Neural progenitor cell (in vitro differentiated cells): ENCODE results near the gene KCNAB1.

Source experiments
- EZH2 ChIP-seq: fragments of 200-600 bp; sonication (generic); IDR thresholded peaks from 2 replicates; pipeline ENCODE4 v1.6.1; 2017; ENCODE audit warnings: antibody characterized with exemption, mild to moderate bottlenecking, moderate library complexity
- EZH2phosphoT487 ChIP-seq: fragments of 200-600 bp; sonication (generic); IDR thresholded peaks from 2 replicates; pipeline ENCODE4 v1.6.1; 2017; ENCODE audit warnings: antibody characterized with exemption
- TF ChIP-seq, protein P1 (sequence below): fragments of 200-600 bp; sonication (generic); IDR thresholded peaks from 2 replicates; pipeline ENCODE4 v1.5.1; 2017; ENCODE audit warnings: antibody characterized with exemption, mild to moderate bottlenecking

DNA sequence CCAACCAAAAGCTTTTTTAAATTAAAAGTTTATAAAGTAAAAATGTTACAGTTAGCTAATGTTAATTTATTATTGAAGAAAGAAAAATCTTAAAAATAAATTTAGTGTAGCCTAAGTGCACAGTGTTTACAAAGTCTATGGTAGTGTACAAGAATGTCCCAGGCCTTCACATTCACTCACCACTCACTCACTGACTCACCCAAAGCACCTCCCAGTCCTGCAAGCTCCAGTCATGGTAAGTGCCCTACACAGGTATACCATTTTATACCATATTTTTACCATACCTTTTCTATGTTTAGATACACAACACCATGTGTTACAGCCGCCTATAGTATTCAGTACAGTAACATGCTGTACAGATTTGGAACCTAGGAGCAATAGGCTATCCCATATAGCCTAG lies 405.4 kb downstream of the KCNAB1 start:
- TF ChIP-seq, protein P1, sequence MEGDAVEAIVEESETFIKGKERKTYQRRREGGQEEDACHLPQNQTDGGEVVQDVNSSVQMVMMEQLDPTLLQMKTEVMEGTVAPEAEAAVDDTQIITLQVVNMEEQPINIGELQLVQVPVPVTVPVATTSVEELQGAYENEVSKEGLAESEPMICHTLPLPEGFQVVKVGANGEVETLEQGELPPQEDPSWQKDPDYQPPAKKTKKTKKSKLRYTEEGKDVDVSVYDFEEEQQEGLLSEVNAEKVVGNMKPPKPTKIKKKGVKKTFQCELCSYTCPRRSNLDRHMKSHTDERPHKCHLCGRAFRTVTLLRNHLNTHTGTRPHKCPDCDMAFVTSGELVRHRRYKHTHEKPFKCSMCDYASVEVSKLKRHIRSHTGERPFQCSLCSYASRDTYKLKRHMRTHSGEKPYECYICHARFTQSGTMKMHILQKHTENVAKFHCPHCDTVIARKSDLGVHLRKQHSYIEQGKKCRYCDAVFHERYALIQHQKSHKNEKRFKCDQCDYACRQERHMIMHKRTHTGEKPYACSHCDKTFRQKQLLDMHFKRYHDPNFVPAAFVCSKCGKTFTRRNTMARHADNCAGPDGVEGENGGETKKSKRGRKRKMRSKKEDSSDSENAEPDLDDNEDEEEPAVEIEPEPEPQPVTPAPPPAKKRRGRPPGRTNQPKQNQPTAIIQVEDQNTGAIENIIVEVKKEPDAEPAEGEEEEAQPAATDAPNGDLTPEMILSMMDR, result no peak
- TF ChIP-seq EZH2, result no peak
- TF ChIP-seq EZH2phosphoT487, result no peak
